AG09309 (cell line): ENCODE data around the gene MBP.

Source experiments
- DNase-seq: peaks from one replicate; pipeline ENCODE4 v3.0.0-alpha.2; 2010; ENCODE audit warnings: low read depth
- H3K4me3 ChIP-seq: 2 replicates; pipeline ENCODE4 v1.5.1; 2011; ENCODE audit warnings: mild to moderate bottlenecking, low read depth, low read length, moderate library complexity; ENCODE audit not compliant: control insufficient read depth
- TF ChIP-seq, protein P1 (sequence below): IDR thresholded peaks from 2 replicates; pipeline ENCODE4 v1.5.1; 2011; ENCODE audit warnings: mild to moderate bottlenecking, low read depth, low read length, inconsistent platforms; ENCODE audit not compliant: insufficient read depth, control insufficient read depth; ENCODE audit errors: missing control alignments

Gene MBP

DNA sequence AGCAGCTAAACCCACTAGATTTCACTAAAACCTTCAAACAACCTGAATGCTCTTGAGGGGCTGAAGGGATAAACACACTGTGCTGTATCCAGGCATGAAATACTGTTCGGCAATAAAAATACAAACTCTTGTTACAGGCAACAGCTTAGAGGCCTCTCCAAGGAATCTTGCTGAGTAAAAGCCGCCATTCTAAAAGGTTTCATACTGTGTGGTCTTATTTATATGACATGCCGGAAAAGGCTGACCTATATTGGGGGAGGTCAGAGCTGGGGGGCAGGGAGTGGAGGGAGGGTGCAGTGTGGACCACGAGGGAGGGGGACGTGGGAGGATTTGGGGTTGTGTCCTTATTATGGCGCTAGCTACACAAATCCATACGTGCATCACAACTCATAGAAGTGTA is 136.2 kb downstream of the MBP start:
- TF ChIP-seq, protein P1, sequence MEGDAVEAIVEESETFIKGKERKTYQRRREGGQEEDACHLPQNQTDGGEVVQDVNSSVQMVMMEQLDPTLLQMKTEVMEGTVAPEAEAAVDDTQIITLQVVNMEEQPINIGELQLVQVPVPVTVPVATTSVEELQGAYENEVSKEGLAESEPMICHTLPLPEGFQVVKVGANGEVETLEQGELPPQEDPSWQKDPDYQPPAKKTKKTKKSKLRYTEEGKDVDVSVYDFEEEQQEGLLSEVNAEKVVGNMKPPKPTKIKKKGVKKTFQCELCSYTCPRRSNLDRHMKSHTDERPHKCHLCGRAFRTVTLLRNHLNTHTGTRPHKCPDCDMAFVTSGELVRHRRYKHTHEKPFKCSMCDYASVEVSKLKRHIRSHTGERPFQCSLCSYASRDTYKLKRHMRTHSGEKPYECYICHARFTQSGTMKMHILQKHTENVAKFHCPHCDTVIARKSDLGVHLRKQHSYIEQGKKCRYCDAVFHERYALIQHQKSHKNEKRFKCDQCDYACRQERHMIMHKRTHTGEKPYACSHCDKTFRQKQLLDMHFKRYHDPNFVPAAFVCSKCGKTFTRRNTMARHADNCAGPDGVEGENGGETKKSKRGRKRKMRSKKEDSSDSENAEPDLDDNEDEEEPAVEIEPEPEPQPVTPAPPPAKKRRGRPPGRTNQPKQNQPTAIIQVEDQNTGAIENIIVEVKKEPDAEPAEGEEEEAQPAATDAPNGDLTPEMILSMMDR, result no peak
- no peak overlapping the region for H3K4me3 ChIP-seq
- DNase-seq, result no peak

DNA sequence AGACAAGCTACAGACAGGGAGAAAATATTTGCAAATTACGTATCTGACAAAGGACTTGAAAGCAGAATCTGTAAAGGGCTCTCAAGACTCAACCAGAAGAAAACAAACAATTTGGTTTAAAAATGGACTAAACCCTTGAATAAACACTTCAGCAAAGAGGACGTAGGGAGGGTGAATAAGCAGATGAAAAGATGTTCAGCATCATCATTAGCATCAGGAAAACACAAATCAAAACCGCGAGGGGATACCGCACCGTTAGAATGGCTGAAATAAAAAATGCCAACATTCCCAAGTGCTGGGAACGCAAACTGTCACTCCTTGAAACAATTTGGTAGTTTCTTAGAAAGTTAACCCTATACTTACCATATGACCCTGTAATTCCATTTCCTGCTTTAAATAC is 136.7 kb downstream of the MBP start:
- no peak for DNase-seq
- TF ChIP-seq, protein P1, result no peak

DNA sequence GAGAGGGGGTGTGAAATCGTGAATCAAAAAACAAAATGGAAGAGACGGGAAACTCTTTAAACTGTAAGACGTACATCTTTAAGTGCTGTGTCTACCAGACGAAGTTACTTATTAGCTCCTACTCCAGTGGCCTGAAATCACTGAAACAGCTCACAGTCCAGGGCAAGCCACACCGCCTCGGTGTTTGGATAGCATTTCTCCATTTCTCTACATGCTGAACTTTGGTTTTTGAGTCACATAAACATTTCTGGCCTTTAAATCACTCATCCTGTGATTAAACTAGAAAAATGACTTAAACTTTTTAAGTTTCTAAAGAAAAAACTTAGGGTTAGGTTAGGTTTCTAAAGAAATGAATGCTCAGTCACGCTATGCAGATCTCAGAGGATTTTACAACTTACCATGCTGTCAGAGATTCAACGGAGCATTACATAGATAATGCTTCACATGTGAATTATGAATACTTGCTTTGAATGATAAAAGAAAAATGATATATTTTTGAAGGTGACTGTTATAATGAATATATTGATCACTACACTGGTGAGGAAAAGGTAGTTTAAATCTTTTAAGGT is 138.4 kb downstream of the MBP start:
- no peak overlapping the region for H3K4me3 ChIP-seq
- no peak for DNase-seq
- TF ChIP-seq, protein P1, result no peak

More for the DNA sequence above, 136.7 kb downstream of the MBP start:
- no peak overlapping the region for H3K4me3 ChIP-seq

DNA sequence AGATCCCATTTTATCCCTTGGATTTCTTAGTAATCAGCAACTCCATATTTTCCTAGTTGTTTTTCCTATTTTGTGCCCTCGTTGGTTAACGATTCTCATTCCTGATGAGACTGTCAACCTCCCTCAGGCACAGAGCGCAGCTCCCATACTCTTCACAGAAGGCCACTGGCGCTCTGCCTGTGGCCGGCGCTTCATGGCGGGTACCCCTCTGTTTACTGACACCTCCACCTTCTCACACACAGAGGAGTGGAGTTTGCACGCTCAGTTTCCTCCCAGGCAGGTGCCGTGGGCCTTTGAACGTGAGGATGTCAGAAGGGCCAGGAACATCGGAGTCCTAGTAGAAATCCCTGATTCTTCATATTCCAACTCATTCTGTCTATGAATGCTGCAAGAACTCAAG is 139.0 kb downstream of the MBP start:
- no peak for DNase-seq
- TF ChIP-seq, protein P1, result no peak
- H3K4me3 ChIP-seq, result no peak overlapping the region

DNA sequence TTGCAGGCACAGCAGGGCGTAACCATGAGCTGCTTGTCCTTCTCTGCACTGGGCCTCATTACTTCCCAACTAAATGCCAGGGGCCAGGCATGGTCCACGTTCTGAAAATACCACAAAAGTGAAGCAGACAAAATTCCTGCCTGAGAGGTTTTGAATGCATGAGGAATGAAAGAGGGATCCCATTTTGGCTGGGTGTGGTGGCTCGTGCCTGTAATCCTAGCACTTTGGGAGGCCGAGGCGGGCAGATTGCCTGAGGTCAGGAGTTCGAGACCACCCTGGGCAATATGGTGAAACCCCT is 139.5 kb downstream of the MBP start:
- H3K4me3 ChIP-seq, result no peak overlapping the region
- TF ChIP-seq, protein P1, result no peak
- DNase-seq, result no peak

DNA sequence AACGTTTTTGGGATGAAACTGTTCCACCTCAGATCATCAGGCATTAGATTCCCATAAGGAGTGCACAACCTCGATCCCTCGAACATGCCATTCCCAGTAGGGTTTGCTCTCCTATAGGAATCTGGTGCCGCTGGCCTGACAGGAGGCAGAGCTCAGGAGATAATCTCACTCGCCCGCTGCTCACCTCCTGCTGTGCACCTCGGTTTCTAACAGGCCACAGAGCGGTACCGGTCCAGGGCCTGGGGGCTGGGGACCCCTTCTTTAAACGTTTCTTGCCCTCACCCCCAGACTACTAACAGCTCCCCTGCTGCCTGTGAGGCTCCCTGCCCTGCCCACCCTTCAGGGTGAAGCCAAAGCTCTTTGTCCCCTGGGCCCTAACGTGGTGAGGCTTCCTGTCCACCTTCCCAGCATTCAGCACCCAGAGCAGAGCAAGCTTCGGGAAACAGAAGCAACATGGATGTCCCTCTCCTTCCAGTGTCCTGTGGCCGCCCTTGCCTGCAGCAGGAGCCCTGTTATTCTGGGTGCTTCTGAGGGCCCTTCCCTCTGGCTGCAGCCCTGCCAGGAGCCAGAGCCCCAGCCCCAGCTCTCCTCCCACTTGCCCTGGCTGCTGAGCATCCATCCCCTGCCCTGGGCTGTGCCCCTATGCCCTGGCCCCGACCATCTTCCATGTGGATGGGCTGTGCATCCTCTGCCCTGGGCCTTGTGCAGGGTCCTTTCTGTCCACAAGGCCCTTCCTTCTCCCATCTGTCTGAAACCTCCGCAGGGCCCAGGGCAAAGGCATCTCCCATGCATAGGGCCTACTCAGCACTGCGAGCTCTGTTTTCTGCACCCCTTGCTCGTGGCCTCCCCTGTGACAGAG is 140.1 kb downstream of the MBP start:
- H3K4me3 ChIP-seq, result no peak overlapping the region
- no peak for DNase-seq
- TF ChIP-seq, protein P1, result no peak
